Nephron progenitor cell (in vitro differentiated cells): ENCODE results near the gene GALNT13.
A peak's percentile ranks its signal among the peaks of the same experiment; 100 is the strongest.

Source experiments
- DNase-seq: peaks from one replicate; pipeline ENCODE4 v3.0.0; 2021
- H3K27ac Mint-ChIP-seq: 2 replicates; pipeline ENCODE4 v1.8.0; 2021; ENCODE audit warnings: mild to moderate bottlenecking, moderate library complexity, mixed read lengths
- H3K27me3 Mint-ChIP-seq: 2 replicates; pipeline ENCODE4 v1.8.0; 2021; ENCODE audit warnings: mild to moderate bottlenecking, low read depth, mixed read lengths; ENCODE audit not compliant: poor library complexity
- H3K36me3 Mint-ChIP-seq: 2 replicates; pipeline ENCODE4 v1.8.0; 2021; ENCODE audit warnings: low read depth, mixed read lengths
- H3K4me1 Mint-ChIP-seq: 2 replicates; pipeline ENCODE4 v1.8.0; 2021; ENCODE audit warnings: mixed read lengths
- H3K4me3 Mint-ChIP-seq: 2 replicates; pipeline ENCODE4 v1.8.0; 2021; ENCODE audit warnings: mild to moderate bottlenecking, moderate library complexity, mixed read lengths
- H3K9me3 Mint-ChIP-seq: 2 replicates; pipeline ENCODE4 v1.8.0; 2021; ENCODE audit warnings: mild to moderate bottlenecking, moderate library complexity, mixed read lengths
- TF ChIP-seq, protein P1 (sequence below): fragments of 200-600 bp; sonication (generic); IDR thresholded peaks from 2 replicates; pipeline ENCODE4 v1.5.0; 2021; ENCODE audit warnings: antibody characterized with exemption

GALNT13 gene

DNA sequence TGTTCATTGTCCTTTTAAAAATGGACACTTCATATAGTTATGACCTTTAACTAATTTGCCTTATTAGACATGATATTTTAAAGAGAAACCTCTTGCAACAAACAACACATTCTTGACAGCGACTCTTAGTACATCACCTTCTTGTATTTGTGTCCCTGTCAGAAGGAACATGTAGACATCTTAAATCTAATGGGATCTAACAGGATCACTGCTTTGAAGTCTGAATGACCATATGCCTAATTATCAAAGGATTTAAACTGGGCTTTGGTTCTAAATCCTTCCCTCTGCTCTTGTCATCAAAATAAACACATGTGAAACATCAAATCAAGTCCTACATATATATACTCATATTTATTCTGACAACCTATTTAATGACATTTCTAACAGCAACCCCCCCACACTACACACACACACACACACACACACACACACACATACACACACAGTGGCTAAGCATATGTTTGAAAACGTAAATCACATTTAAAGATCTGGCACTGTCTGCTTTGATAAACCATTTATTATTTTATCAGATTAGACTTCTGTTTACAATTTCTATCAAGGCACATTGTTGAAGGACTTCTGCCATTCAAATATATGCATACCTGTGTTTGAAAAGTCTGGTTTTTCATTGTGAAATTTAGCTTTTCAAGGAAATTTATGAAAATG lies 4.2 kb downstream of the GALNT13 start:
- no peak overlapping the region for H3K4me3 Mint-ChIP-seq
- peaks cover 24% of the 10 kb centered on the region for H3K27me3 Mint-ChIP-seq
- TF ChIP-seq, protein P1, sequence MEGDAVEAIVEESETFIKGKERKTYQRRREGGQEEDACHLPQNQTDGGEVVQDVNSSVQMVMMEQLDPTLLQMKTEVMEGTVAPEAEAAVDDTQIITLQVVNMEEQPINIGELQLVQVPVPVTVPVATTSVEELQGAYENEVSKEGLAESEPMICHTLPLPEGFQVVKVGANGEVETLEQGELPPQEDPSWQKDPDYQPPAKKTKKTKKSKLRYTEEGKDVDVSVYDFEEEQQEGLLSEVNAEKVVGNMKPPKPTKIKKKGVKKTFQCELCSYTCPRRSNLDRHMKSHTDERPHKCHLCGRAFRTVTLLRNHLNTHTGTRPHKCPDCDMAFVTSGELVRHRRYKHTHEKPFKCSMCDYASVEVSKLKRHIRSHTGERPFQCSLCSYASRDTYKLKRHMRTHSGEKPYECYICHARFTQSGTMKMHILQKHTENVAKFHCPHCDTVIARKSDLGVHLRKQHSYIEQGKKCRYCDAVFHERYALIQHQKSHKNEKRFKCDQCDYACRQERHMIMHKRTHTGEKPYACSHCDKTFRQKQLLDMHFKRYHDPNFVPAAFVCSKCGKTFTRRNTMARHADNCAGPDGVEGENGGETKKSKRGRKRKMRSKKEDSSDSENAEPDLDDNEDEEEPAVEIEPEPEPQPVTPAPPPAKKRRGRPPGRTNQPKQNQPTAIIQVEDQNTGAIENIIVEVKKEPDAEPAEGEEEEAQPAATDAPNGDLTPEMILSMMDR, result no peak
- H3K36me3 Mint-ChIP-seq, result no peaks in the 10 kb centered on the region
- no peaks in the 10 kb centered on the region for H3K9me3 Mint-ChIP-seq
- H3K4me1 Mint-ChIP-seq, result peaks cover 25% of the 10 kb centered on the region
- no peak for DNase-seq
- H3K27ac Mint-ChIP-seq, result no peak overlapping the region

DNA sequence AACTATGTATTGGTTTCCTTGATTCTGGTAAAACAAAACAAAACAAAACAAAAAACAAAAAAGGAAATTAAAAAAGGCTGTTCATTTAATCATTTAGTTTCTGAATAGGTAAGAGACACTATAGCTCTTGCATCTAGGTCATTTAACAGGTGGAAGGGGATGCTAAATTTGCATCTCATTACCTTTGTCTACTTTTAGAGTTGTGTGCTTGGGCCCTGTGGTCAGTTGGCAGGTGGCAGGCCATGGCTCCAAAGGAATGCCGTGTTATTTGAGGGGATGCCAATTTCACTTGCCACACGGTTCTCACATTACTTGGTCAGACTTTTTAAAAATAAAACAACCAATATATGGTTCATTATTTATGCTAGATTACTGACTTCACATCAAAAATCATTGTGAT lies 9.2 kb downstream of the GALNT13 start:
- no peaks in the 10 kb centered on the region for H3K27me3 Mint-ChIP-seq
- TF ChIP-seq, protein P1, result no peak
- no peaks in the 10 kb centered on the region for H3K4me1 Mint-ChIP-seq
- H3K27ac Mint-ChIP-seq, result no peak overlapping the region
- no peak overlapping the region for H3K4me3 Mint-ChIP-seq
- H3K36me3 Mint-ChIP-seq, result no peaks in the 10 kb centered on the region
- H3K9me3 Mint-ChIP-seq, result no peaks in the 10 kb centered on the region
- DNase-seq, result no peak

DNA sequence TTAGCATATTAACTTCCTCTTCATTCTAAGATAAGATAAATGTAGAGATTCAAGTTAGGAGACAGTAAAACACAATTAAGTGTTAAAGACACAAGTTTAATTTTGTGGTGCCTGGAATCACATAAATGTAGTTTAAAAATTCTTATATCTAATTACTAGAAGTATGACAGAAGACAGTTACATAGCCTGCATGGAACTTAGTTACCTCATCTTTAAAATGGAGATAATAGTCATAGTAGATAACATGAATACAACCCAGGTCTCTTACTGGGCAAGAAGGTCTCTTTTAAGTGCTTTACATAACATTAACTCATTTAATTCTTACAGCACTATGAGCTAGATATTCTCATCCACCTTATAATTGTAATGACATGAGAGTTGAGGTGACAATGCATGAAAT lies 15.1 kb downstream of the GALNT13 start:
- no peak for DNase-seq
- Mint-ChIP-seq H3K4me1 (peaks cover 9% of the 10 kb centered on the region), H3K36me3 (no peaks in the 10 kb centered on the region), H3K4me3 (no peak overlapping the region), H3K9me3 (no peaks in the 10 kb centered on the region), H3K27me3 (no peaks in the 10 kb centered on the region), H3K27ac (no peak overlapping the region)
- TF ChIP-seq, protein P1, result no peak

DNA sequence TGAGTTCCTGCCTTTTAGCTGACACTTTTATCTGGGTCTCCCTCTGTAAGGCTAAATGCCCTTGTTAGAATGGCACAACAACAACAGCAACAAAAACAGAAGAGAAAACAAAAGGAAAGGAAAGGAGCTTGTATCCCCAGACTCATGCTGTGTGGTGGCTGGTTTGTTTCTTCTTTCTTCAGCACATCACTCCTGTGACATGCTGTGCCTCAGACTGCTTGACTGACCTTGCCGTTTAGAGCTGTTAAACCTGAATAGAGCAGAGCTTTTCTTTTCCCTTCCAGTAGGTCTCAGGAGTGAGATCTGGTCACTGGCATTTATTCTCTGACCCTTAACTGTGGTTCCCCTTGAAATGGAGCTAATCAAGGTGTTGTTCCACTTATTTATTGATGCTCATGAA lies 18.9 kb downstream of the GALNT13 start:
- TF ChIP-seq, protein P1, result no peak
- no peaks in the 10 kb centered on the region for H3K9me3 Mint-ChIP-seq
- H3K4me1 Mint-ChIP-seq, result peaks cover 9% of the 10 kb centered on the region
- no peaks in the 10 kb centered on the region for H3K27me3 Mint-ChIP-seq
- H3K4me3 Mint-ChIP-seq, result no peak overlapping the region
- DNase-seq, result no peak
- H3K27ac Mint-ChIP-seq, result peak overlapping the region; percentile 89
- no peaks in the 10 kb centered on the region for H3K36me3 Mint-ChIP-seq

DNA sequence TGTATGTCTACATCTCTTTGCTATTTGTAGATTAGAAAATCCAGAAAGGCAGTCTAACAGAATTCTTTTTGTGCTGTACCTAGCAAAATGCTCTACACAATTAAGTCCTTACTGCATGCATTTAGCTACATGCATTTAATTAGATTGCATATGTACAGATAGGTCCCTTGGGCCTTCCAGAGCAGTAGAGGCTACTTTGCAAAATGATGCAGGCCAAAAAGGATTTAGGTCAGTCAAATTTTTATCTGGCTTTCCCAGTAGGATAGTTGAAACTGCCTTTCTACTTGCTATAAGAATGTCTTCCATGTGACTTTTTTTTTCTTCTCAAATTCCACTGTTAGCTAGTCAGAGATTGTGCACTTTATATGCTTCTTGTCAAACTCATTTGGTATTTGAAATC lies 19.3 kb downstream of the GALNT13 start:
- Mint-ChIP-seq H3K36me3 (no peaks in the 10 kb centered on the region), H3K27ac (no peak overlapping the region), H3K9me3 (no peaks in the 10 kb centered on the region), H3K4me3 (no peak overlapping the region), H3K27me3 (no peaks in the 10 kb centered on the region), H3K4me1 (peaks cover 9% of the 10 kb centered on the region)
- TF ChIP-seq, protein P1, result no peak
- no peak for DNase-seq

DNA sequence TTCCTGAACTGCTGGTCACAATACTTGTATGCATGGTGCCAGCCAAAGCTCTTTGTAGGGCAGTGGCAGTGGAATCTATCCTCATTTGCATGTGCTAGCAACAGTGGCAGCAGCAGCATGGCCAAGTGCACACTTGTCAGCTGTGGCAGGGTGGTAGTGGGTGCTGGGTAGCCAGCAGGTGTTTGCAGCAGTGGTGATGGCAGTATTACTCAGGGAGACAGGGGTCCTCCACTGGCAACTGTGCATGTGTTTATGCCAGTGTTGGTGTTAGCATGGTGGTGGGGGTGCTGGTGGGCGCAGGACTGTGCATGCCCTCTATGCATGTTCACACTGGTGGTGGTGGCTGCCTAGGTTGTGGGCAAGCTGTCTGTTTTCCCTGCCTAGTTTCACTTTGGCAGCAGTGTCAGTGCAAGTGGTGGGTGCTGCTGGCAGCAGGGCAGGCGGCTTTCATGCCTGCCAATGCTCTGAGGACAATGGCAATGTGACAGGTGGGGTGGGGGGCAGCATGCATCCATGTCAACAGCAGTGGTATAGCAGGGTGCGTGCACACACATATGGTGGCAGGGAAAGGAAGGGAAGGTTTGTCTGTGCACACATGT lies 41.2 kb downstream of the GALNT13 start:
- H3K36me3 Mint-ChIP-seq, result peaks cover 17% of the 10 kb centered on the region
- no peaks in the 10 kb centered on the region for H3K4me1 Mint-ChIP-seq
- no peak overlapping the region for H3K27ac Mint-ChIP-seq
- TF ChIP-seq, protein P1, result no peak
- peaks cover 20% of the 10 kb centered on the region for H3K9me3 Mint-ChIP-seq
- DNase-seq, result no peak
- no peak overlapping the region for H3K4me3 Mint-ChIP-seq
- no peaks in the 10 kb centered on the region for H3K27me3 Mint-ChIP-seq
